K562 (cell line): ENCODE measurements around the gene LRRC39. TPM values are rescaled to one million over a fixed set of nuclear protein-coding genes. Genes with fewer than 3 reads are reported as not detected.
A peak's percentile ranks its signal among the peaks of the same experiment; 100 is the strongest.

ENCODE experiments used
- CHD4 ChIP-seq: fragments of 200-600 bp; sonication (generic); IDR thresholded peaks from 3 replicates; pipeline ENCODE4 v1.6.1; 2012; ENCODE audit warnings: low read depth, mild to moderate bottlenecking, mixed read lengths, low read length, inconsistent platforms; ENCODE audit not compliant: insufficient read depth, insufficient replicate concordance, poor library complexity, severe bottlenecking
- CREB1 ChIP-seq, 2 experiments: sonication (generic) in 1 of 2; formaldehyde crosslinking in 1 of 2; IDR thresholded peaks; 2 replicates each; pipeline versions ENCODE4 v1.6.1 to v1.8.0; 2012 to 2022; ENCODE audit warnings: inconsistent platforms in 1 of 2, mild to moderate bottlenecking in 1 of 2, missing genetic modification reagents in 1 of 2, moderate library complexity in 1 of 2
- CTCF ChIP-seq, 3 experiments: IDR thresholded peaks in 2 of 3; conservative IDR thresholded peaks in 1 of 3; 2 replicates each; pipeline ENCODE4 v1.5.1; 2011 to 2012; ENCODE audit warnings: low read length in 3 of 3, mild to moderate bottlenecking in 3 of 3, control low read depth in 2 of 3, improper control_type of control experiment in 1 of 3, inconsistent platforms in 1 of 3, low read depth in 1 of 3, mixed read lengths in 1 of 3, moderate library complexity in 1 of 3; ENCODE audit not compliant: insufficient read depth in 2 of 3
- GATAD2B ChIP-seq: fragments of 450-650 bp; IDR thresholded peaks from 2 replicates; pipeline ENCODE4 v1.6.1; 2017; ENCODE audit warnings: mild to moderate bottlenecking, borderline replicate concordance
- HDAC3 ChIP-seq: fragments of 450-650 bp; IDR thresholded peaks from 2 replicates; pipeline ENCODE4 v1.6.1; 2018; ENCODE audit warnings: borderline replicate concordance, mild to moderate bottlenecking, moderate library complexity; ENCODE audit not compliant: partially characterized antibody
- KDM5B ChIP-seq: fragments of 200-600 bp; sonication (generic); IDR thresholded peaks from 2 replicates; pipeline ENCODE4 v1.6.1; 2012; ENCODE audit warnings: low read depth, mild to moderate bottlenecking, moderate library complexity, low read length, control low read depth, inconsistent platforms; ENCODE audit not compliant: insufficient replicate concordance
- KLF16 ChIP-seq: IDR thresholded peaks from 2 replicates; pipeline ENCODE4 v1.6.1; 2016; ENCODE audit warnings: antibody characterized with exemption
- MAZ ChIP-seq, 2 experiments: fragments of 450-650 bp in 1 of 2; sonication (generic) in 1 of 2; formaldehyde crosslinking; IDR thresholded peaks in 1 of 2; conservative IDR thresholded peaks in 1 of 2; 2 replicates each; pipeline versions ENCODE4 v1.4.0 to v1.5.0; 2020; ENCODE audit warnings: mild to moderate bottlenecking in 1 of 2, missing genetic modification reagents in 1 of 2
- NRF1 ChIP-seq, 2 experiments: fragments of 450-650 bp; IDR thresholded peaks in 1 of 2; conservative IDR thresholded peaks in 1 of 2; 2 replicates each; pipeline ENCODE4 v1.6.1; 2014; ENCODE audit warnings: mild to moderate bottlenecking in 2 of 2
- POLR2AphosphoS5 ChIP-seq: IDR thresholded peaks from 2 replicates; pipeline ENCODE4 v1.6.1; 2011; ENCODE audit warnings: mild to moderate bottlenecking, low read depth, low read length, moderate library complexity; ENCODE audit not compliant: control insufficient read depth, insufficient read depth
- PREB ChIP-seq: sonication (generic); formaldehyde crosslinking; IDR thresholded peaks from 2 replicates; pipeline ENCODE4 v1.8.1; 2023; ENCODE audit warnings: mild to moderate bottlenecking, missing genetic modification reagents
- RBM14 ChIP-seq: fragments of 200-400 bp; formaldehyde crosslinking; IDR thresholded peaks from 2 replicates; pipeline ENCODE4 v1.6.1; 2018; ENCODE audit warnings: low read depth, mild to moderate bottlenecking, low read length, moderate library complexity, borderline replicate concordance; ENCODE audit not compliant: insufficient read depth
- STAT5B ChIP-seq: fragments of 250-450 bp; sonication (Bioruptor Pico); IDR thresholded peaks from 2 replicates; pipeline ENCODE4 v1.8.0; 2021; ENCODE audit warnings: mild to moderate bottlenecking, inconsistent platforms
- TCF3 ChIP-seq: sonication (generic); formaldehyde crosslinking; IDR thresholded peaks from 2 replicates; pipeline ENCODE4 v1.4.0; 2020; ENCODE audit warnings: mild to moderate bottlenecking, missing genetic modification reagents
- ZNF175 ChIP-seq: fragments of 200-800 bp; sonication (Bioruptor generic); IDR thresholded peaks from 2 replicates; pipeline ENCODE4 v1.6.1; 2016; ENCODE audit warnings: low read depth, mild to moderate bottlenecking, missing genetic modification characterization, missing compliant biosample characterization
- ZNF354B ChIP-seq: fragments of 250-450 bp; sonication (Bioruptor Pico); IDR thresholded peaks from 2 replicates; pipeline ENCODE4 v1.4.0; 2020
- ZNF449 ChIP-seq: fragments of 250-450 bp; sonication (Bioruptor Pico); IDR thresholded peaks from 2 replicates; pipeline ENCODE4 v1.8.0; 2022; ENCODE audit warnings: moderate library complexity, mild to moderate bottlenecking, inconsistent platforms
- ZNF511 ChIP-seq: sonication (generic); formaldehyde crosslinking; IDR thresholded peaks from 2 replicates; pipeline ENCODE4 v1.8.0; 2022; ENCODE audit warnings: mild to moderate bottlenecking, missing genetic modification reagents
- ZNF644 ChIP-seq: fragments of 200-800 bp; sonication (Bioruptor generic); IDR thresholded peaks from 2 replicates; pipeline ENCODE4 v1.6.1; 2016; ENCODE audit warnings: low read depth, missing genetic modification characterization, missing compliant biosample characterization
- polyA plus RNA-seq, 8 experiments: library from polyadenylated mRNA; depleted of rRNA in 4 of 8; stranded (reverse) in 5 of 8; unstranded in 3 of 8; fragments of >200 nt; fragmentation: Nextera tagmentation in 2 of 8; fragmentation: Illumina TruSeq in 1 of 8; extraction: Ambion mirVana in 2 of 8; extraction: Trizol in 1 of 8; gene quantifications; 2 replicates each; pipeline versions ENCODE4 v1.2.1 to v1.2.3, GENCODE V29; 2011 to 2014; ENCODE audit warnings: inconsistent platforms in 1 of 8, missing spikeins in 1 of 8
- total RNA-seq, 7 experiments: library from RNA; depleted of rRNA in 6 of 7; stranded (reverse); fragments of >200 nt in 6 of 7; fragmentation: Illumina TruSeq in 2 of 7; extraction: Trizol in 2 of 7; gene quantifications; 2 replicates each; pipeline versions ENCODE4 v1.2.1 to v1.2.3, GENCODE V29; 2011 to 2021; ENCODE audit warnings: low replicate concordance in 1 of 7

Gene LRRC39
- total and polyA plus RNA-seq, 9 of the 15 experiments (the other 6 are each of a cell fraction or from before 2014, with no cell fraction given), result 1.00 to 3.1 (median 1.3) TPM

GRCh38 chr1:100132566-100133477 is 45.2 kb downstream of the LRRC39 start, which contains the start of the genes SASS6 and TRMT13 (continued):
- peak; percentile 81 for TF ChIP-seq KDM5B
- peak; percentile 49 to 58 for TF ChIP-seq NRF1 (conservative IDR thresholded peaks at IDR 0.05 in 1 of 2, IDR thresholded peaks at IDR 0.05 in 1 of 2)
- TF ChIP-seq HDAC3, result no peak
- TF ChIP-seq CREB1 (IDR thresholded peaks at IDR 0.05), result peak; percentile 80
- TF ChIP-seq CREB1 (CRISPR knock-in tag; IDR thresholded peaks at IDR 0.05), result peak; percentile 77
- peak; percentile 81; the same call in 1 of the 2 replicates for TF ChIP-seq ZNF511 (CRISPR knock-in tag)
- TF ChIP-seq ZNF175 (CRISPR knock-in tag), result no peak
- TF ChIP-seq PREB (CRISPR knock-in tag), result no peak
- no peak for TF ChIP-seq CTCF (IDR thresholded peaks at IDR 0.05 in 2 of 3, conservative IDR thresholded peaks at IDR 0.05 in 1 of 3; ENCODE audit: insufficient read depth in 2 of 3, low read depth in 1 of 3, low read length in 3 of 3)
- peak; percentile 27 for TF ChIP-seq TCF3
- TF ChIP-seq ZNF354B, result no peak
- peak; percentile 75 to 91 for TF ChIP-seq MAZ (CRISPR knock-in tag; conservative IDR thresholded peaks at IDR 0.05 in 1 of 2, IDR thresholded peaks at IDR 0.05 in 1 of 2)
- peak; percentile 45 for TF ChIP-seq CHD4
- TF ChIP-seq ZNF644 (tag), result no peak
- TF ChIP-seq KLF16, result peak; percentile 94
- peak; percentile 62; the same call in 1 of the 2 replicates for TF ChIP-seq GATAD2B
- no peak for TF ChIP-seq STAT5B (CRISPR knock-in tag)
- peak; percentile 78 for TF ChIP-seq POLR2AphosphoS5
- TF ChIP-seq RBM14, result no peak
- TF ChIP-seq ZNF449, result no peak
